ENCODE measurements around the gene SLC22A7.

The SLC22A7 gene

DNA sequence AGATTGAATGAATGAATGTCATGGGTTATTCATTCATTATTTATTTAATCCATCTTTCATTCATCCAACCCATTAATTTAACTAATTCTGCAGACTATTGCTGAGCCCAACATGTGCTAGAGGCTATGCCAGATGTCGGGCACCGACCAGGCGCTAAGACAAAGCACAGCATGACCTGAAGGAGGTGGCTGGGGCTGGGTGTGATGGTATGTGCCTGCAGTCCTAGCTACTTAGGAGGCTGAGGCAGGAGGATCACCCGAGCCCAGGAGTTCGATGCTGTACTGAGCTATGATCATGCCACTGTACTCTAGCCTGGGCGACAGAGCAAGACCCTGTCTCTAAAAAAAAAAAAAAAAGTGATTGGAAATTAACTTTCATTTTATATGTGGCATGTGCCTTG lies 5.7 kb upstream of the SLC22A7 start:
- no peak for DNase-seq
- no peaks in the 10 kb centered on the region for H3K9me3 ChIP-seq (ENCODE audit: severe bottlenecking)

DNA sequence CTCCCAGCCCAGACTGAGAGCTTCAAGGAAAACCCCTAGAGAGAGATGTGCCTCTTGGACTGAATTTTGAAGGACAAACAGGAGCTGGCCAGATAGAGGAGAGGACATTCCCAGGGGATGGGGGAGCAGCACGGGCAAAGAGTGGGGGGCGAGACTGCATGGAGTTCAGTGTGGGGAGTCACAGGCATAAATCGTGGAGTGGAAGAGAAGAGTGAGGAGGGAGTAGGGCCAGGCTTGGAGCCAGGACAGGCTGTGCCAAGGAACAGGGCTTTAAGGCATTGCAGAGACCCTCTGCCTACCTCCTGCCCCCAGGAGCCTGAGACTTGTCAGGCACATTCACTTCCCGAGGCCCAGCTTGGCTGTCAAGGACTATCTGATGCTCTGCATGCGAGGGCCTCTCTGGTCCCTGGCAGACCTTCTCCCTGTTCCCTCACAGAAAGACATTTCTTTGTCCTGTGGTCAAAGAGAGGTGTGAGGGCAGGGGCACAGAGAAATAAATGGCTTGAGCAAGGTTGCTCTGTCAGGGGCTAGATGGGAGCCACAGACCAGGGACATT lies 5.2 kb upstream of the SLC22A7 start:
- TF ChIP-seq, protein P1, sequence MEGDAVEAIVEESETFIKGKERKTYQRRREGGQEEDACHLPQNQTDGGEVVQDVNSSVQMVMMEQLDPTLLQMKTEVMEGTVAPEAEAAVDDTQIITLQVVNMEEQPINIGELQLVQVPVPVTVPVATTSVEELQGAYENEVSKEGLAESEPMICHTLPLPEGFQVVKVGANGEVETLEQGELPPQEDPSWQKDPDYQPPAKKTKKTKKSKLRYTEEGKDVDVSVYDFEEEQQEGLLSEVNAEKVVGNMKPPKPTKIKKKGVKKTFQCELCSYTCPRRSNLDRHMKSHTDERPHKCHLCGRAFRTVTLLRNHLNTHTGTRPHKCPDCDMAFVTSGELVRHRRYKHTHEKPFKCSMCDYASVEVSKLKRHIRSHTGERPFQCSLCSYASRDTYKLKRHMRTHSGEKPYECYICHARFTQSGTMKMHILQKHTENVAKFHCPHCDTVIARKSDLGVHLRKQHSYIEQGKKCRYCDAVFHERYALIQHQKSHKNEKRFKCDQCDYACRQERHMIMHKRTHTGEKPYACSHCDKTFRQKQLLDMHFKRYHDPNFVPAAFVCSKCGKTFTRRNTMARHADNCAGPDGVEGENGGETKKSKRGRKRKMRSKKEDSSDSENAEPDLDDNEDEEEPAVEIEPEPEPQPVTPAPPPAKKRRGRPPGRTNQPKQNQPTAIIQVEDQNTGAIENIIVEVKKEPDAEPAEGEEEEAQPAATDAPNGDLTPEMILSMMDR (IDR thresholded peaks at IDR 0.05; ENCODE audit: low read depth, low read length): no peak
- H3K4me3 ChIP-seq (ENCODE audit: low read depth, low read length): no peak overlapping the region
- no peaks in the 10 kb centered on the region for H3K27me3 ChIP-seq (ENCODE audit: insufficient read depth, low read depth, severe bottlenecking)
- H3K9me3 ChIP-seq (ENCODE audit: severe bottlenecking): no peaks in the 10 kb centered on the region
- H3K36me3 ChIP-seq: no peaks in the 10 kb centered on the region
- H3K27ac ChIP-seq: no peak overlapping the region
- DNase-seq: no peak

More for the DNA sequence above, 5.7 kb upstream of the SLC22A7 start:
- Histone ChIP-seq H3K27ac (no peak overlapping the region), H3K36me3 (no peaks in the 10 kb centered on the region), H3K4me3 (ENCODE audit: low read depth, low read length) (no peak overlapping the region), H3K27me3 (ENCODE audit: insufficient read depth, low read depth, severe bottlenecking) (no peaks in the 10 kb centered on the region)
- TF ChIP-seq, protein P1 (IDR thresholded peaks at IDR 0.05; ENCODE audit: low read depth, low read length): no peak

DNA sequence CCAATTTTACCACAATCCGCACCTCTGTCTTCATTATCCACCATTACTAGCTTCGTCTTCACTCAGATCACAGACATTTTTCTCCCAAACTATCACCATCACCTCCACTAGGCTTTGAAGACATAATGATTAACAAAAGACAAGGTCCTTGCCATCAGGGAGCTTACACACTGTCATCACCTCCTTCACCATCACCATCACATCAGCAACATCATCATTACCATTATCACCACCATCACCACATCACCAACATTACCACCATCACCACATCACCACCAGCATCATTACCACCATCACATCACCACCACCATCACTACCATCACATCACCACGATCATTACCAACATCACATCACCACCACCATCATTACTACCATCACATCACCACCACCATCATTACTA lies 4.4 kb upstream of the SLC22A7 start:
- Histone ChIP-seq H3K9me3 (ENCODE audit: severe bottlenecking) (no peaks in the 10 kb centered on the region), H3K36me3 (no peaks in the 10 kb centered on the region), H3K4me3 (ENCODE audit: low read depth, low read length) (no peak overlapping the region), H3K27me3 (ENCODE audit: insufficient read depth, low read depth, severe bottlenecking) (no peaks in the 10 kb centered on the region), H3K27ac (no peak overlapping the region)
- TF ChIP-seq, protein P1 (IDR thresholded peaks at IDR 0.05; ENCODE audit: low read depth, low read length): no peak
- no peak for DNase-seq

- no peaks in the 10 kb centered on the region for H3K27me3 ChIP-seq (ENCODE audit: insufficient read depth, low read depth, severe bottlenecking)
Measured at GRCh38 chr6:43294536-43294935, 3.5 kb upstream of the SLC22A7 start.

GRCh38 chr6:43295456-43295855 lies 2.6 kb upstream of the SLC22A7 start:
- Histone ChIP-seq H3K9me3 (ENCODE audit: severe bottlenecking) (no peaks in the 10 kb centered on the region), H3K27me3 (ENCODE audit: insufficient read depth, low read depth, severe bottlenecking) (no peaks in the 10 kb centered on the region), H3K27ac (no peak overlapping the region), H3K4me3 (ENCODE audit: low read depth, low read length) (no peak overlapping the region), H3K36me3 (no peaks in the 10 kb centered on the region)
- TF ChIP-seq, protein P1 (IDR thresholded peaks at IDR 0.05; ENCODE audit: low read depth, low read length): no peak
- no peak for DNase-seq

More at GRCh38 chr6:43294536-43294935, 3.5 kb upstream of the SLC22A7 start:
- no peaks in the 10 kb centered on the region for H3K36me3 ChIP-seq
- DNase-seq: no peak
- no peak overlapping the region for H3K4me3 ChIP-seq (ENCODE audit: low read depth, low read length)
- no peak overlapping the region for H3K27ac ChIP-seq
- H3K9me3 ChIP-seq (ENCODE audit: severe bottlenecking): no peaks in the 10 kb centered on the region
- TF ChIP-seq, protein P1 (IDR thresholded peaks at IDR 0.05; ENCODE audit: low read depth, low read length): no peak

All from WERI-Rb-1 (cell line).